KG1 (cell line): ENCODE measurements around the gene TRPV5.

Source experiments
- DNase-seq: peaks from one replicate; lab custom pipeline; 2025; lab: John Stamatoyannopoulos, UW

Gene TRPV5

DNA sequence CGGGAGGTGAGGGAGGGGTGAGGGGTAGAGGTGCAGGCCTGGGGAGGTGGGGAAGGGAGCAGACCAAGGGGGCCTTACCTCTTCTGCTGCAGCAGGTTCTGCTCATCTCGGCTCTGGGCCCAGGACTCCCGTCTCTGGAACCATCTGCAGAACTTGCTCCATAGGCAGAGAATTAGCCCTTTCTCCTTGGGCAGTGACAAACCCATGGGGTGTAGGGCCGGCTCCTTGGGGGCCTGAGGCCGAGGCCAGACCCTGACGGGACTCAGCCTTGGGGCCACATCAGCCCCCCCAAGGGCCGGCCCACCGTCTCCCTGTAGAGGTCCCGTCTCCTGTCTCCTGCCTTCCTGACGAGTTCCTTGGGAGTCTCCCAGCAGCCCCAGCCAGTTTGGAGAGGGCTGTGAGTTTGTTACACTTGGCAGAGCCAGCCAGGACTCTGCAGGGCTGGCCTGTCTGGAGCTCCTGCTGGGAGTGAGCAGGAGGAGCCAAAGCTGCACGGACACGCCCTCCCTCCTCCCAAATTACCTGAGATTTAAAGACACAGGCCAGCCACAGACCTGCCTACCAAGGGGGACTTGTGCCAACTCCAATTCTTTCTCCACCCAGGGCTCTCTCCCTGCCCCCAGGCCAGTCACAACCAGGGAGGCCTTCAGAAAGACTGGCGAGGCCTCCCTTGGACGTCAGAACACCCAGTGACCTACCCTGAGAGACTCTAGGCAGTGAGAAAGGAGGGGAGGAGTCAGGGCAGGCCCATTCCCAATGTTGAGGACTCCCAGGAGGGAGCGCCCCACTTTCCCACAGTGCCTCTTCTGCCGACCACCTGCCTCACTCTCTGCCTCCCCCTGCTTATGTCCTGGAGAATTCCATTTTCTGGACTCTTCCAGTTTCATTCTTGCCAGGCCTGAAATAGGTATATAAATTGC, 48.0 kb downstream of the TRPV5 start, which contains the start of gene TRPV6:
Gene TRPV6 (minus strand): TSS at position 435 of the 920 bp plus-strand sequence.
- no peak for DNase-seq

DNA sequence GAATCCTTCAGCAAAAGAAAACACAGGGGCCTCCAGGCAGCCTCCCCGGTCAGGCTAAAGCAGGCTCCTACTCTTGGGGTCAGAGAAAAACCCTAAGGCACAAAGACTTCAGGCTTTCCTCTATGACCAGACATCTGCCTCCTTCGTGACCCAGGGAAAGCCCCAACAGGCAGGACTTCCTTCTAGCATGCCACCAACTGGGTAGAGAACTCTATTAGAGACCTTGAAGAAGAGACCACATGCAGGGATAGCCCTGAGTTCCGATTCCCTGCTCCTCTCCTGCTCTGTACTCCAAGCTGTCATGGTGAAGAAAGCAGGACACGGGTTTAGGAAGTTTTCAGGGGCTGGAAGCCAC, 49.3 kb downstream of the TRPV5 start:
- no peak for DNase-seq

DNA sequence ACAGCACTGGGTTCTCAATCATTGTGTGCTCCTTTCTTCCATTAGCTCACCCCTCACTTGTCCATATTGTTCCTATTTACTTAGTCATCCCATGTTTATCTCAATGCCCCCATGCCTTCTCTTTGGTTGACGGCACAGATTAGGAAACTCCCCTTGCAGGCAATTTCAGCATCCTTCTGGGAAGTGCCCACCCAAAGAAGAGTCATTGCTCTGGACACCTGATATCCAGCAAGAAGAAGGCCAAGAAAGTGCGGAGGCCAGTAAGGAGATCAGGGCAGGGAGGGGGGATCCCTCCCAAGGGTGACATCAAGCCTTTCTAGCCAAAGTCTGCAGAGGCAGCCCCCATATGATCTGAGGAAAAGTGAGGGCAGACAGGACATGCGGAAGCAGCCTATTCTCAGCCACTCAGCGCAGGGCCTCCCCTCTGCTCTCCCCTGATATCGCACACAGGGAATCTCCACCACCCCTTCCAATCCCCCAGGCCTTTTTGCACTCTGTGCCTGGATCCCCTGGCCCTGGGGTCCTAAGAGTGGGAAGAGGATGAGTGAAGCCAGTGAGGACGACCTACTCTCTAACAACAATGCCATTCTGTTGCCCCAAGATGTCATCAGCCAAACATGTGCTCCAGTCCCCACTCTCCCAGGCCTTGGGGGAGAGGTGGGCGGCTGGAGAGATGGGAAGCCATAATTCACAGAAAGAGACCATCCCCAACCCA, 49.8 kb downstream of the TRPV5 start:
- DNase-seq, result no peak

DNA sequence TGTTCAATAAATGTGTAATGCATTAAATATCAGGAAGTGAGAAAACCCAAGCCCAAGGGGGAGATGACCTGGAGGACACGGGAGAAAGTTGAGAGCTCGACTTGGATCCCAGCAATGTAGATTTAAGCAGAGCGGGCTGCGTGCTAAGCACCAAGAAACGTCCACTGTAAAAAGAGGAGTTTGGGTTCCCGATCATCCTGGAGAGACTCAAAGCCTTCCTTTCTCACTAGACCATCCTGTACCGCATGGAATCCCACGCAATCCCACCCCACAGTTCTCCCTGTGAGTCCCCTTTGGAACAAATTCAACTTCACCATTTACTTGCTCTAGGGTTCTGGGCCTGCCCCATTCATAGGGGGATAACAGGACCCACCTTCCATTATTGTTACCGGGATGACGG, 50.4 kb downstream of the TRPV5 start:
- DNase-seq, result no peak

DNA sequence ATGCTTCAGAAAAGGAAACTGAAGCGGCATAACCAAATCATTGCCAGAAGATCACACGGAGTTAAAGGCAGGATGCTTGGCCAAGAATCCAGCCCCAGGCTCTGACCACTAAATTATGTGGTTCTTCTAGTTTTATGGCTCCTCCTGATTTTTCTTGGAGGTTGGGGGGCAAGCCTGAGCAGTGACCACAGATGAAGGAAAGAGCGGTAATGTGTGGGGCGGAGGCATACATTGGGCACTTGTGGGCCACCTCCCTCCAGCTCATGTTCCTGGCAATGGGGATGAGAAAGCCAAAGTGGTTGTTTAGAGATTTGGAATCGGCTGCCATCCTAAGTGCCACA, 51.2 kb downstream of the TRPV5 start:
- DNase-seq, result no peak

DNA sequence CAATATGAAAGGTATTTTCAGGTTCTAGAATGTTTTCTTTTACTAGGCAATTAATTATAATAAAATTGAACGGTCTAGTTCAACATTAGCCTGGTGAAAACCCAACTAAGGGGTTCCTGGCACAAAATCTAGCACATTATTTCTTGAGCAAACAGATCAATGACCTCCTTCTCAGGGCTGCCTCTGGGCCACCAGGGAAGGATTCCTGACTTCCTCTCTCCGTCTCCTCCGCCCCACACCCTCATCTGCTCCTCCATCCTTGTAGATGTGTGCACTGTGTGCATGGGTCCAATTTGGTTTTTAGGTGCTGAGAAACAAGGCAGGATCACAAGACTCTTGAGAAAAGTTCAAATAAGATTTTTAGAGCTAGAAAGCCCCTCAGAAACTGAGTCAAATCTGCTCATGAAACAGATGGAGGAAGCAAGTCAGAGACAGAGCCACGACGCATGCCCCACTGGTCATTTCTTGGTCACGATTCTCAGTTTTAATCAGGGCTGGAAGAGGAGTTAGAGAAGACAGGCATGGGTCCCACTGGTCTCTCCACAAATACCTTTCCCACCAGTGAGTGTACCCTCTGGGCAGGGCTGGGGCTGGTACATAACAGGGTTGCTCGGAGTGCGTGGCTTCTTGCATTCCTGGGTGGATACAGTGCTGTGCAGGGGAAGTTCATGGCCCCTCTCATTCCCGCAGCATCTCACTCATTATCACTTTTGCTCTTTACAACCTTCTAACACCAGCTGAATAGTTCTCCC, 51.8 kb downstream of the TRPV5 start:
- no peak for DNase-seq

DNA sequence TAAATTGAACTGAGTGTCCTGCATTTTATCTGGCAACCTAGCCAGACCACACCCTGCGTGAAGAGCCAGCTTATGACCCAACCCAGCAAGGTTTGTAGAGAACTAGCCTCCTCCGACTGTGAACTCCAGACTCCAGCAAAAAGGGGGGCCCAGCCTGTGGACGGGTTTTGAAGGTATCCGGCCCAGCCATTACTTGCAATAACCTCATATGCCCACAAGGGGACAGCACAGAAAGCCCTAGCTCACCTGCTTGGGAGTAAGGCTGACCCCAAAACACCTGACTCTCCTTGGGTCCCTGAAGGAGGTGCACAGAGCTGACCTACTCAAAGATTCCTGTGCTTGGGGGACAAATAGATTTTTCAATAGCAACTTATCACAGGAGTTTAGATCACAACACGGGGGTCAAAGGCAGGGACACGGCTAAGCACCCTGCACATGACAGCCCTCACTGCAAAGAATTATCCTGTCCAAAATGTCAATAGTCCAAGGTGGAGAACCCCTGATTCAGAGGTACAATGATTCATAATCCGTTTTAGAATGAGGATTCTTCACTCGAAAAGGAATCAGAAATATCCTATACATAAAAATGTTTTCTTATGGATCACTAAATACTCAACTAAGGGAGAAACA, 52.6 kb downstream of the TRPV5 start:
- no peak for DNase-seq

DNA sequence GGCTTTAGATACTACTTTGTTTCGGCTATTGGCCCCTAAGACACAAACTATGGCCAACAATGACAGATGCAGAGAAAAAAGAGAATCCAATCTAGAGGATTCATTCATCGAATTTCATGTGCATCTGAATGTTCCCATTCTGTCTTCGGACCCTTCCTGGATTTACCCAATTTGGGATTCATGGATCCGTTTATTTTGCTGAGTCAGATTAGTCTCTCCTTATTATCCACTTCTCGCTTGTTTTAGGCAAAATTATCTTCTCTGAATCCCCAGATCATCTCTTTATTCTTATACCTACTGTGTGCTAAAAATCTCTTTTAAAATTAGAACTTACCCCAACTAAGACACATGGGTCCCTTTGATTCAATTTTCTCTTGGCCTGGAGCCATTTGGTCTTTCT, 54.5 kb downstream of the TRPV5 start:
- DNase-seq, result no peak

DNA sequence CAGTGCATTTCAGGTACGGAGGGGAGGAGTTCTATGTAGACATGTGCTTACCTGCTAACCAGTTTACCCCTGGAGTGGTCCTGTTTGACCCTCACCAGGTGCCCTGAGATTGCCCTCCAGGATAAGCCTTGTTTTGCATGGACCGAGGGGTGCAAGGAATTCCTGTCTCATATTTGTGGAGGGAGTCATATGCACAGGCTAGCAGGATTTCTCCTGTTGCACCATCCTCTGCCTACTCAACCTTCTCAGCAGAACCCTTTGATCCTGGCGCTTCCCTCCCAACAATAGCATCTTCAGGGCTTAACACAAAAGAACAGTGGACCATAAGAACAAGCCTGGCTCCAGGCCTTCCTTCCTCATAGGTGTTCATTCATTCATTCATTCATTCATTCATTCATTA, 55.2 kb downstream of the TRPV5 start:
- DNase-seq, result no peak

DNA sequence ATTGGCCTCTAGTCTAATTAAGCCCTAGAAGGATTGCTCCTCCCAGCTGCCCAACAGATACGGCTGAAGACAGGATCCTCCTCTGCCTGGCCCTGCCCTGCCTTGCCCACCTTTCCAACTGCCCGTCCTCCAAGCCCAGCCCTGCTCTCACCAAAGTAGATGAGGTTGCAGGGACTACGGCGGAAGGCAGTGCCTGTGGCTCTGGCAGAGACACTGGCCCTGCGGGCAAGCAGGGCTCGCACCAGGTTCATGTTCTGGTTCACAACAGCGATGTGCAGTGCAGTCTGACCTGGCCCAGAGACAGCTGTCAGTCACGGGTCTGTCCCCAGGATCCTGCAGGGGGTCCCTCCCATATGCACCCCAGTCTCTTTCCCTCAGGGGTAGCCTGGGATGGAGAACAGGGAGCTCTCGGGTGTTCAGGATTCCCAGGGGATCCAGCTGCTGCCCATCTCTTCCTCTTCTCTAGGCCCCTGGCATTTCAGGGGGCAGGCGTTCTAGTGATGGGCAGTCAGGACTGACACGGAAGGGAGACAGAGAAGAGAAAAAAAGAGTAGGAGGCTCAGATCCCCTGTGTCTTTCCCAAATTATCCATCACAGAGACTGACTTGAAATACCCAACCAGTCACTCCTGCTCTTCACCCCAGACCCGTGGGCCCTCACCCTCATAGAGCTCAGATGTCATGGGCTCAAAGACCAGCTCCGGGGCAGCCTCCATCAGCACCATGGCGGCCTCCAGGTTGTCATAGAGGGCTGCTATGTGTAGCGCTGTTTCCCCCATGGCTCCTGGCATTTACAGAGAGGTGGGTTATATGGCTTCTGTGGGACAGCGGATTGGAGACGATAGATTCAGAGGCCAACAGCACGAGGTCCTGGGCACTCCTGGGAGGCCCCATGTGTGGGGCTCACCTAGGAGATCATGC, 56.3 kb downstream of the TRPV5 start:
- no peak for DNase-seq

DNA sequence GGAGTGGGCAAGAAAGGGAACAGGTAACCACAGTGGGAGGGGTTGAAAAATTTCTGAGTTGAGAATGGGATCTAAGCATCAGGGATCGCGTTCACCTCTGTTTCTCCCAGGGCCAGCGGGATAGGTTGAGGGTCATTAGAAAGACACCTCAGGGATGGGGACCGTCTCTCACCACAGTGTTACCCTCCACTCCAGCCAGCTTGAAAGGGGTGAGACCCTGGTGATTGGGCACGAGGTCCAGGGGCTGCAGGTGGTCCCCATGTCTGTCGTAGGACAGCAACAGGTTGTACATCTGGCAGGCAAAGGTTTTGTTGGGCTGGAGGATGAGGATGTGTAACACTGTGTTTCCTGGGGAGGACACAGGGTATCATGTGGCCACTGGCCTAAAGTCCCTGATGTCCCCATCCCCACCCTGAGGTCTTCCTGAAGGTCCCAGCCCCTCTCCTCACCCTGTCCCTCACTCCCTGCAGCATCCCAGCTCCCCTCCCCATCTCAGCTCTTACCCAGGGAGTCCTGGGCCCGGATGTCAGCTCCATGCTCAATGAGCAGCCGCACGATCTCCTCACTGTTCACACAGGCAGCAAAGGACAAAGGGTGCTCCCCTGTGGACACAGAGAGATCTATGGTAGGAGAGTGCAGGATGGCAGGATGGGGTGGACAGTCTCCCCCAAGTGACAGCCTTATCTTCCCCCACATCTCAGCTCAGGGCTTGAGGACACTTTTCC, 57.1 kb downstream of the TRPV5 start:
- no peak for DNase-seq

DNA sequence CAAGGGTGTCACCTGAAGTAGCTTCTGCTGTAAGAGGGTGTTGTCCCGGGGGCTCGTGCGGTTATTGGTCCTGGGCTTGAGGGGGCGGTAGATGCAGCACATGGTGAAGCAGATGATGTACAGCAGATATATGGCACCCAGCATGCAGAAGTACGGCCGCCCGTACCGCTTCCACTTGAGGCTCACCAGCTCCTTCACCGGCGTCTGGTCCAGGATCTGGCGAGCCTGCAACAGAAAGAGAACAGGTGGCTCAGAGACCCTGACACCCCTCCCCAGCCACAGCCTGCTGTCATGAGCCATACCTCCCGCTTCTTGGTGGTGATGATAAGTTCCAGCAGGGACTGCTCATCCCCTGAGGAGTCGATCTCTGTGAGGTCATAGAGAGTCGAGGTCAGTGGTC, 58.1 kb downstream of the TRPV5 start:
- DNase-seq, result no peak

DNA sequence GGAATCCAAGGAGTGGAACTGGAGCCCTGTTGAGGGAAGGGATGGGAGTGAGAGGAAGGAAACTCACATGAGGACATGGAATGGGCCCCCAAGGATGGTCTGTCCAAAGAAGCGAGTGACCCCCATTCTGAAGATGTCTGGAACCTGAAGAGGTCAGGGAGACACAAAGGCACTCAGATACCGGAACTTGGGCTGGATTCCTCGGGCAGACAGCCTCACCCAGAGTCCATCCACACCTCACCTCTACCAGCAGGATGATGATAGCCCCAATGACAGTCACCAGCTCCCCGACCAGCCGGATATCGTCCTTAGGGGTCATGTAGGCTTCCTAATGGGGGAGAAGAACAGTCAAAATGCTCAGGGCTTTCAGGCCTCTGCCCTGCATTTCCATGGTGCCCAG, 58.7 kb downstream of the TRPV5 start:
- DNase-seq, result no peak

DNA sequence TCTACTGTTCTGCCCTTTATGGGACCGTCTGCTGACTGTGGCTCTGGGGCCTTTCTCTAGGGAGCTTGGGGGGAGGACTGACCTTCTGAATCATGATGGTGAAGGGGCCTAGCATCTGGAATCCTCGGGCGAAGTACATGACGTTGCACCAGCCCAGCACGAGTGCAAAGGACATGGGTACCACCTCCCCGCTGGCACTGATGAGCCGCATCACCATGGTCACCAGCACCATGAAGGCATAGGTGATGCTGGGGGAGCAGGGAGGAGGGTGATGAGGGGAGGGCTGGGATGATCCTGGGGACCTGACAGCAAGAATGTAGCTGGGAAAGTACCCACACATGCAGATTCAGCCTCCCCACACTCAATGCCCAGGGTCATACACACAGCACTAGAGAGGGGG, 59.1 kb downstream of the TRPV5 start:
- no peak for DNase-seq

DNA sequence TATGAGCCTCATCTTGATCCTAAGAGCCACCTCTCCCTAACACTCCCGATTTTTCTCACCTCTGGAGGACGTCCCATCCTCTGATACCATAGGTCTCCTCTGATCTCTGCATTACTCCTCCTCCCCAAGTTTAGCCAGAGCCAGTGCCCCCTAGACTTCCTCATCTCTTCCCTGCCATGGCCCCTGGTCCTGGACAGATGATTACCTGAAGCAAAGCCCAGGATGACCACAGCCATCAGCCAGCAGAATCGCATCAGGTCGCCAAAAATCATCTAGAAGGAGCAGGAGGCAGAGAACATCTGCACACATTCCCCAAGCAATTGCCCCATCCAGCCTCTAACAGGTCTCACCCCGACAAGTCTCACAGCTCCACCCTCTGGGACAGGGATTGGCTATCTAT, 59.7 kb downstream of the TRPV5 start:
- DNase-seq, result no peak

DNA sequence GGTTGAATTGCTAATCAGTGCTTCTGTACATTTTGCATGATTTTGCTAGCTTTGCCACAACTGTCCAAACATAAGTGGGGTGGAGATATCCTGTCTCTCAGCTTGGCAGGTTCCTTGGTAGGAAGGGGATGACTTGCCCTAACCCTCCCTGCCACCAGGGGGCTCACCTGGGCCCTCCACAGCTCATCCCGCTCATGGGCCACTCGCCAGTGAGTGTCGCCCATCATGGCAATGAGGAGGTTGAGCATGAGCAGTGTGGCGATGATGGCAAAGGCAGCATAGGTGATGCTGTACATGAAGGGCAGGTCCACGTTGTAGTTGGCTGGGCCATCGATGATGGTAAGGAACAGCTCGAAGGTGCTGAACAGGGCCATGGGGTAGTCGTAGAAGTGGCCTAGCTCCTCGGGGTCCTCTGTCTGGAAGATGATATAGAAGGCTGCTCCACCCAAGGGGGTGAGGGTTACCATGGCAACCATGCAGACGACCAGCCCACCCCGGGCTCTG, 60.2 kb downstream of the TRPV5 start:
- DNase-seq, result no peak

DNA sequence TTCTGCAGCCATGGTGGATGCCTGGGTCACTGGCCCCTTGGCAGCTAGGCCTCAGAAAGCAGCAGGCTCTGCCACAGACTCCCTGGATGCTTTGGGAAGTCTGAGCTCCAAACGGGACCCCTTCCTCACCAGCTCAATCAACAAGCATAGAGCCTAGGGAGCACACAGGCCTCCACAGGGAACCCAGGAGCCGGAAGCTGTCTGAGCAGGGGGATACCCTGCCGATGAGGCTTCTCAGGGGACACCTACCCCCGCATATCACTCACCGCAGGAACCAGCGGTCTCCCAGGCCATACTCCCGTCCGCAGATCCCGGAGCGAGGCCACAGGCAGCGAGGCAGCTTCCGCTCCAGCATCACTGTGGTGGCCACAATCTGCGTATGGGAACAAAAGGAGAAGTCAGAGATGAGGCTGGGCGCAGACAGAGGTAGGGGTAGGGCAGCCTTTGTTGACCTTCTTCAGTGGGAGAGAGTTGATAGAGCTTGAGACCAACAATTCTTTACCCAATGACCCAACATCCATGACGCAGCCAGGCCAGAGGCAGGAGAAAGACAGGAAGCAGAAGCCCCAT, 61.4 kb downstream of the TRPV5 start:
- DNase-seq, result no peak

DNA sequence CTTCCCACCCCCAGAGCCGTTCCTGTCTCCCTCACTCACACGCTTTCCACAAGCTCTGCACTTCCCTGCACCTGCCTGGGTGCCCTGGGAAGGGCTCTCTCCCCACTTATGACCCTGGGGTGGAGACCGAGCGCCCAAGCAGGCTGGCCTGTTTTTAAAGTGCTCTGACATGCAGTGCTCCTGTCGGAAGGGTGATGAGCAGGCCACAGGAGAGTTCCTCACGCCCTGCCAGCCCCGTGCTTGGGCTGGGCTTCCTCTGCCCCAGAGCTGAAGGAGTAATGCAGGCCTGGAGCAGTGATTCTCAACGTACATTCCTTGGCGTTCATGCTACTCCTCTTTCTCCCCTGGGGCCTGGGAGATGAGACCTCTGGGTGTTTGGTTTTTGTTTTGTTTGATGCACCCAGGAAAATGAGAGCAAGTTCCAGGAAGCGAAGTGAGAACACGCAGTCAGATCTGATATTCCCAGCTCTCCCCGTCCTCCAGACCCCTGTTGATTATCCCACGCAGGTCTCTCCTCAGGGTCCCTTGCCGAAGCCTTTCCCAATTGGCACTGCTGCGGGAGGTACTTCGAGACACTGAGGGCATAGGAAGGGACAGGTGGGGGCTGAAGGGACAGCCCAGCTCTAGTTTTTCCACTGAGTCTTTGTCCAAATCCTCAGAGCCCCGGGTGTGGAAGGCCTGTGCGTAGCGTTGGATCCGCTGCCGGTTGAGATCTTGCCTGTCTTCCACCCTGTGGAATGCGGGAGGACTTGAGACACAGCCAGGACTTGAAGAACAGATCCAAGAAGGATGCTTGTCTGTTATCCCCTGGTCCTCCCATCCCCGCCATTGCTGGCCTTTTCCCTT, 62.1 kb downstream of the TRPV5 start:
- DNase-seq, result no peak
